ENCODE measurements around the gene UBA52. TPM values are rescaled to one million over a fixed set of nuclear protein-coding genes. Genes with fewer than 3 reads are reported as not detected.

Gene UBA52
- total and polyA plus RNA-seq, 10 of the 15 experiments (the other 5 are each of a cell fraction or from before 2014, with no cell fraction given), result 1,131 to 2,392 (median 1,645) TPM

GRCh38 chr19:18587962-18588610, 16.4 kb downstream of the UBA52 start:
- ATAC-seq (no peak; the same call in 2 of the 3 replicates), FAIRE-seq (no peak), DNase-seq (ENCODE audit: low read depth, low spot score) (no peak)
- TF ChIP-seq E2F4 (IDR thresholded peaks at IDR 0.05; ENCODE audit: low read depth, low read length), result 0 out of 2 replicates have a peak, but pooled peaks have one; percentile 1
- no peak for TF ChIP-seq ZNF217 (IDR thresholded peaks at IDR 0.05)
- TF ChIP-seq ZNF384 (IDR thresholded peaks at IDR 0.05; ENCODE audit: borderline replicate concordance, low read depth, low read length), result 0 out of 2 replicates have a peak, but pooled peaks have one; percentile 6
- peak; percentile 11; the same call in 1 of the 2 replicates for TF ChIP-seq MLLT1 (IDR thresholded peaks at IDR 0.05)
- no peak for TF ChIP-seq NR2C1 (IDR thresholded peaks at IDR 0.05)
- peak in 1 of 2 experiments; percentile 37; a peak in 1 of 4 replicates for TF ChIP-seq ETV6 (conservative IDR thresholded peaks at IDR 0.05 in 1 of 2, IDR thresholded peaks at IDR 0.05 in 1 of 2; ENCODE audit: borderline replicate concordance in 1 of 2, low read depth in 1 of 2)
- ChIA-PET CTCF (interaction anchor here (0.6 to 6.0 kb wide), 22 partner anchors 8 to 351 kb away, joined by 3 to 64 read pairs (median 6); partner anchors contain the start of genes ELL, FKBP8, KXD1 and UBA52), SMC1A (ENCODE audit: uncharacterized antibody, unreplicated experiment) (interaction anchor here (1.1 to 5.2 kb wide), 6 partner anchors 17 to 68 kb away, joined by 3 to 44 read pairs (median 12); partner anchors contain the start of genes ELL, FKBP8, KXD1 and UBA52), POLR2A (interaction anchor here (0.6 to 6.0 kb wide), 5 partner anchors 15 to 155 kb away, joined by 3 to 43 read pairs (median 27); partner anchors contain the start of genes ELL, FKBP8, KXD1 and UBA52), RAD21 (ENCODE audit: unreplicated experiment) (interaction anchor here (1.2 to 4.8 kb wide), 6 partner anchors 17 to 92 kb away, joined by 3 to 35 read pairs (median 15); partner anchors contain the start of genes ELL, FKBP8, KXD1 and UBA52)
- H4K20me1 ChIP-seq (ENCODE audit: control insufficient read depth, insufficient read depth), result no peaks in the 10 kb centered on the region; the same call in 1 of the 2 replicates
- peak overlapping the region; percentile 98 for H3K4me2 ChIP-seq (ENCODE audit: control insufficient read depth, insufficient read depth)
- peak overlapping the region; percentile 72 for H2AFZ ChIP-seq (ENCODE audit: control insufficient read depth, low read depth, low read length)
- H3K9ac ChIP-seq (ENCODE audit: control insufficient read depth, insufficient read depth, low read length), result peak overlapping the region; percentile 66
- H3K9me3 ChIP-seq (replicated peaks; ENCODE audit: control insufficient read depth, insufficient read depth, low read length), result no peaks in the 10 kb centered on the region
- intact Hi-C loops (cut with micrococcal nuclease; ENCODE audit: unreplicated experiment) (loop anchor here (2.0 to 5.0 kb wide), 4 partner anchors 46 to 259 kb away; partner anchors contain the start of genes ELL and FKBP8), in situ Hi-C loops (cut with MboI) (no loop called here)
- no peaks in the 10 kb centered on the region for H3K27me3 ChIP-seq (replicated peaks in 1 of 2; ENCODE audit: control insufficient read depth in 2 of 2, insufficient read depth in 2 of 2, low read length in 1 of 2)
- H3K4me1 ChIP-seq (ENCODE audit: control insufficient read depth, insufficient read depth, low read length), result peaks cover 27% of the 10 kb centered on the region
- BruUV-seq (replicated peaks), result TSS peak; percentile 94
- H3K4me3 ChIP-seq, result peak overlapping the region; percentile 70
- H3K27ac ChIP-seq (ENCODE audit: control insufficient read depth, insufficient read depth), result peak overlapping the region; percentile 72
- H3K79me2 ChIP-seq (ENCODE audit: control insufficient read depth, insufficient read depth, low read length), result peaks cover 4% of the 10 kb centered on the region; the same call in 1 of the 2 replicates
- peaks cover 0 to 3% of the 10 kb centered on the region in 2 experiments; a peak in 1 of 4 replicates for H3K36me3 ChIP-seq (ENCODE audit: control insufficient read depth in 2 of 2, insufficient read depth in 2 of 2, low read length in 1 of 2)
- 9% methylated on average over 16 of the region's 16 CpGs for WGBS (ENCODE audit: insufficient coverage, insufficient replicate concordance, low lambda C conversion rate, missing lambda C conversion rate)
